Neural progenitor cell (in vitro differentiated cells): ENCODE data around the gene RNGTT.

Source experiments
- CTCF ChIP-seq: fragments of 200-600 bp; sonication (generic); IDR thresholded peaks from 2 replicates; pipeline ENCODE4 v1.5.1; 2017; ENCODE audit warnings: antibody characterized with exemption, mild to moderate bottlenecking
- EZH2 ChIP-seq: fragments of 200-600 bp; sonication (generic); IDR thresholded peaks from 2 replicates; pipeline ENCODE4 v1.6.1; 2017; ENCODE audit warnings: antibody characterized with exemption, mild to moderate bottlenecking, moderate library complexity
- EZH2phosphoT487 ChIP-seq: fragments of 200-600 bp; sonication (generic); IDR thresholded peaks from 2 replicates; pipeline ENCODE4 v1.6.1; 2017; ENCODE audit warnings: antibody characterized with exemption

GRCh38 chr6:88967891-88968290 is 4.5 kb upstream of the RNGTT start:
- TF ChIP-seq CTCF (no peak), EZH2 (no peak), EZH2phosphoT487 (no peak)
